ENCODE measurements around the gene CDC27. TPM values are rescaled to one million over a fixed set of nuclear protein-coding genes. Genes with fewer than 3 reads are reported as not detected.
A peak's percentile ranks its signal among the peaks of the same experiment; 100 is the strongest.

The CDC27 gene
- total and polyA plus RNA-seq, 2 of the 4 experiments (the other 2 are of a cell fraction): 47.7 to 190 TPM

- Histone ChIP-seq H2AK5ac (ENCODE audit: low read depth, low read length) (peak within 1 kb of the TSS; percentile 43; the same call in 1 of the 2 replicates), H3K4me2 (ENCODE audit: low read depth, low read length) (no peak within 1 kb of the TSS), H3K36me3 (ENCODE audit: control insufficient read depth, insufficient read depth, low read length) (no peaks in the 10 kb centered on the region), H3K4ac (ENCODE audit: low read depth, low read length) (peak within 1 kb of the TSS; percentile 29; the same call in 1 of the 2 replicates), H2BK15ac (ENCODE audit: low read depth, low read length) (peak within 1 kb of the TSS; percentile 27; the same call in 2 of the 3 replicates), H3K27ac (ENCODE audit: insufficient read depth, low read length) (no peak within 1 kb of the TSS), H3K23ac (ENCODE audit: low read depth, low read length) (no peak within 1 kb of the TSS), H3K14ac (replicated peaks; ENCODE audit: low read depth, low read length) (0 out of 2 replicates have a peak within 1 kb of the TSS, but pooled peaks have one; percentile 42), H2BK120ac (ENCODE audit: low read depth, low read length) (no peak within 1 kb of the TSS; the same call in 1 of the 2 replicates), H2AFZ (replicated peaks; ENCODE audit: low read length, poor library complexity) (peak within 1 kb of the TSS; percentile 76), H2BK5ac (ENCODE audit: low read depth, low read length, poor library complexity, severe bottlenecking) (no peak within 1 kb of the TSS), H3K9me1 (ENCODE audit: insufficient read depth, low read length) (peaks cover 16% of the 10 kb centered on the region), H4K20me1 (ENCODE audit: insufficient read depth, low read length) (no peaks in the 10 kb centered on the region), H4K91ac (ENCODE audit: insufficient read depth, low read depth, low read length) (0 out of 2 replicates have a peak within 1 kb of the TSS, but pooled peaks have one; percentile 29), H2BK20ac (ENCODE audit: low read depth, low read length) (no peak within 1 kb of the TSS), H4K5ac (ENCODE audit: low read depth, low read length) (peak within 1 kb of the TSS; percentile 98), H3K4me1 (ENCODE audit: control insufficient read depth, insufficient read depth, low read length) (peaks cover 21% of the 10 kb centered on the region), H3K9me3 (ENCODE audit: control insufficient read depth, insufficient read depth, low read length) (no peaks in the 10 kb centered on the region), H3K4me3 (ENCODE audit: insufficient read depth, low read depth, low read length) (no peak within 1 kb of the TSS), H3K79me1 (ENCODE audit: low read depth in 1 of 2, low read length in 2 of 2) (0 out of 4 replicates have a peak, but pooled peaks cover 0 to 3% of the 10 kb centered on the region in 2 experiments), H3K27me3 (ENCODE audit: control insufficient read depth, insufficient read depth, low read length) (peaks cover 8% of the 10 kb centered on the region), H3K56ac (ENCODE audit: extremely low read depth, insufficient read depth, low read length) (no peak within 1 kb of the TSS), H2AK9ac (replicated peaks; ENCODE audit: low read depth, low read length, poor library complexity) (peak within 1 kb of the TSS; percentile 58), H3K9ac (ENCODE audit: low read depth, low read length) (no peak within 1 kb of the TSS), H4K8ac (ENCODE audit: low read depth in 2 of 2, low read length in 2 of 2) (peak within 1 kb of the TSS in 1 of 2 experiments; percentile 77; a peak in 1 of 4 replicates), H3K18ac (ENCODE audit: low read depth, low read length) (peak within 1 kb of the TSS; percentile 92)
- dilution Hi-C loops (cut with HindIII; ENCODE audit: low sequenced_read_pairs, unreplicated experiment) (no loop called here), intact Hi-C loops (cut with micrococcal nuclease) (no loop called here), in situ Hi-C loops (cut with MboI; ENCODE audit: low sequenced_read_pairs) (no loop called here)
- no peak for DNase-seq
- ChIA-PET POLR2A (ENCODE audit: unreplicated experiment) (no interaction called here), CTCF (interaction anchor here (1.2 kb wide), 1 partner anchor 20 kb away, joined by 3 read pairs; no protein-coding TSS in a partner anchor)
- peak; percentile 47 for ATAC-seq (ENCODE audit: low read depth)
- WGBS, 2 experiments (ENCODE audit: extremely low coverage in 2 of 2, insufficient read length in 1 of 2): no CpG with 5 or more reads among the region's 6 CpGs
- BruUV-seq (replicated peaks): no TSS peak
- TF ChIP-seq USF2 (IDR thresholded peaks at IDR 0.05; ENCODE audit: low read depth, low read length) (no peak), NFE2L2 (IDR thresholded peaks at IDR 0.05; ENCODE audit: low read depth, low read length) (no peak), CHD1 (IDR thresholded peaks at IDR 0.05; ENCODE audit: low read depth, low read length) (no peak), CEBPB (IDR thresholded peaks at IDR 0.05; ENCODE audit: low read depth, low read length) (no peak), BHLHE40 (IDR thresholded peaks at IDR 0.05; ENCODE audit: low read depth, low read length) (no peak), SMC3 (IDR thresholded peaks at IDR 0.05; ENCODE audit: low read depth, low read length) (no peak), MXI1 (IDR thresholded peaks at IDR 0.05; ENCODE audit: borderline replicate concordance, low read depth, low read length) (no peak), FOS (IDR thresholded peaks at IDR 0.05; ENCODE audit: low read depth, low read length) (no peak), RAD21 (IDR thresholded peaks at IDR 0.05; ENCODE audit: low read length) (no peak), POLR2A (IDR thresholded peaks at IDR 0.05; ENCODE audit: low read depth, low read length) (no peak), MAZ (IDR thresholded peaks at IDR 0.05; ENCODE audit: borderline replicate concordance, low read depth, low read length) (no peak), RCOR1 (IDR thresholded peaks at IDR 0.05; ENCODE audit: insufficient replicate concordance, low read length) (no peak), MAFK (IDR thresholded peaks at IDR 0.05; ENCODE audit: low read depth, low read length) (no peak), ELK1 (IDR thresholded peaks at IDR 0.05; ENCODE audit: borderline replicate concordance, low read depth, low read length) (no peak)
Measured at GRCh38 chr17:47208744-47209488, 19.8 kb upstream of the CDC27 start, which contains the start of gene MYL4. Gene MYL4, plus strand, starts transcription at chr17:47209348. Its CDS starts 75 bp downstream, at chr17:47209423.
